Ammon's horn (tissue), 1 donor: Measurements from ENCODE around the gene SLC37A1.
A peak's percentile ranks its signal among the peaks of the same experiment; 100 is the strongest.
"Not testable (repeated sequence)": the region's sequence is repeated elsewhere in the genome, so short reads cannot be mapped to it uniquely, and the experiment has no call there.

Experiments used
- DNase-seq: peaks from one replicate; pipeline ENCODE4 v3.0.0-alpha.2; 2016; ENCODE audit warnings: low spot score

The SLC37A1 gene

DNA sequence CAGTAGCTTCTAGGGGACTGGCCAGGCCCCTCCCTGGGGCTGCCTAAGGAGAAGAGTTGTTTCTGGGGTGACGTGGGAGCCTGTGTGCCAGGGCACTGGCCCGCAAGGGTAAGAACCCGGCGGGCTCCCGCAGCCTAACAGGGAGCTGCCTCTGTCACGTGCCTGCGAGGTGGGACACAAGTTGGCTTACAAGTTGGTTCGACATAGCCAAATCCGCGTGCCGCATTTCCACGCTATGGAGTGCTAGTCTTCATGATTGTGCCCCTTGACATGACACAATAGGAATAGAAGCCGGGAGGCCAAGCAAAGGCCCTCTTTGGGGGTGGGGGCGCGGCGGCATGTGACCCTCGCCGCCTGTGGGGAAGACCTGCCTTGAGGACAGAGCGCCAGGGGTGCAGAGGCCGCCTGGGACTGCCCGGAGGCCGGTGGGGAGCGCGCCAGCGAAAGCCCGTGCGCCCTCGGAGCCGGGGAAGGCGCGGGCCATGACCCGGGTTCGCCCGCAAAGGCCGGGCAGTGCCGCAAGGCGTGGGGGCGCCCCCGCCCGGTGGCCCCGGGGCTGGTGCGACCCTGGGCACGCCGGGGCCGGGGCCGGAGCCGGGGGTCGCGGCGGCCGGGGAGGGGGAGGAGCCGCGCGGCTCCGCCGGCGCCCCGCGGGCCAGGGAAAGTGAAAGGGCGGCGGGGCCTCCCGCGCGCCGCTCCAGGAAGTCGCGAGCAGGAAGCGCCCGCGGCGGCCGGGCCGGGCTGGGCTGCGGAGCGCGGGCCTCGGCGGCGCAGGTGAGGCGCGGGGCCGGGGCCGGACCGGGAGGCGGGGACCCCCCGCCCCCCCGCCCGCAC lies at the start of gene SLC37A1:
TSS of gene SLC37A1 (plus strand) at position 702 of the 834 bp plus-strand sequence. CDS start 4,603 bp downstream, outside the sequence.
- no peak for DNase-seq

DNA sequence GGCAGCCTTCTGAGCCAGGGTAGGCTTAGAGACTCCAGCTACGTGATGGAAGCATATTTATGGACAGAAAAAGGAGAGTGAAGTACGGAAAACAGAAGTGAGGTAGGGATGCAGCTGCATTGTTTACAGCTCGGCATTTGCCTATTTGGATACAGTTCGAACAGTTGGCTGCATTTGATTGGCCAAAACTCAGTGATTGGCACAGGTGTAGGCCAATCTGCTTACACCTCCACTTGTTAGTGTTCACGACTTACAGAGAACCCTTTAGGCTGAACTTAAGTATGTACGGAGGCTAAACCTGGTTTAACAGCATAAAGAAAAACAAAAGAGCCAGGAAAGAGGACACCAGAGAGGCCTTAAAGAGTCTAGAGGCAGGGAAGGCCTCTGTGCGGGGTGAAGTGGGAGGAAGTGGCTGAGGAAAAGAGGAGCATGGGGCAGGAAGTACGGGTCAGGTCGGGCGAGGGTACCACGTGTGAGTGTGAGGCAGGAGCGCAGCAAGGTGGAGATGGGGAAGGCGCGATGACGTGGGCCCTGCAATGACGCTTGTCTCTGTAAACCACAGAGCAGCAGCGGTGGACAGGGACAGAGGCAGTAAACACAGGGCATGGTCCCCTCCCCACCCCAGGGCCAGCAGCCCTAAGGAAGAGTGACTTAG lies 49.7 kb upstream of the SLC37A1 start:
- peak; percentile 74 for DNase-seq

DNA sequence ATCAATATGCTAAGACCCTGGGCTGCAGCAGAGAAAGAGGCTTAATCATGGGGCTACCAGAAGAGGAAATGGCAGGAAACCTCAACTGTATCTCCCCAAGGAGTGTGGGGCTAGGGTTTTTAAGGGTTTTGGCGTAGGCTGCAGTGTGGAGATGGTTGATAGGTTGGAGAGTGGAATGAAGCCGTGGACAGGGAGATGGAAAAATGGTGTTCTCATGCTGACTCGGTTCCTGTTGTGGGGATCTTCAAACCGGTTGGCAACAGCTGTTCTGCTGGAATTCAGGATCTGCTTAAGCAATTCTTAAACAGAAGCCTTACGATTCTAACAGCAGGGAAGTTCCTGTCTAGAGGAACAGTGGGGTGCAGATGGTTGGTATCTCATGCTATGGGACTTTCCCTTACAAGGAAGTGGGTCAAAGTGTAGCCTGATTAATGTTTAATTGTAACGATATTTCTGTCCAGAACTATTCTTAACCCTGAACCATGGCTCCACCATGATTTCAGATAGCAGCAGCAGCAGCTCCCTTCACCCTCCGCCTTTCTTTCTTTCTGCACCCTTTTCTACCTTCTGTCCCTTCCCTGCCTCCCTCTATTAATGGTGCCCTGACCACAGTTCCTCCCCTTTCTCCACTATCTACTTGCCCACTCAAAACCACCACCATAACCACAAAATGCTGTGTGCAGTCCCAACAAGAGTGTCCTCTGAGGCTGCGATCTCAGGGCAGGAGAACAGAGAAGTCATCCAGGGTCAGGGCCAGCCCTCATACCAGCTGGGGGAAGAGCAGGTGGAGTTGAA lies 48.4 kb upstream of the SLC37A1 start:
- DNase-seq, result peak; percentile 29

DNA sequence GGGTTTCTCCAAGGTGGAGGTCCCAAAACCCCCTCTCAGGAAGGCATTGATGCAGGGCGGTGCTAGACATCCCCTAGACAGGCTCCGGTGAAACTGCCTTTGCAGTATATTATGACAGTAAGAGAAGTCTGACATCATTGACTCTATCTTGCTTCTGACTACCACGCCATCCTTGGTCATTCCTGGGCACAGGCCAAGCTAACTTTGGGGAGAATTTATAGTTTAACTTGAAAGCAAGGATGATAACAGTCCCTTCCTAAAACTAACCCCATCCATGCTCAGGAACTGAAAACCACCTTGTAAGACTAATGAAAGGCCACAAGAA lies 47.9 kb upstream of the SLC37A1 start:
- DNase-seq, result no peak

DNA sequence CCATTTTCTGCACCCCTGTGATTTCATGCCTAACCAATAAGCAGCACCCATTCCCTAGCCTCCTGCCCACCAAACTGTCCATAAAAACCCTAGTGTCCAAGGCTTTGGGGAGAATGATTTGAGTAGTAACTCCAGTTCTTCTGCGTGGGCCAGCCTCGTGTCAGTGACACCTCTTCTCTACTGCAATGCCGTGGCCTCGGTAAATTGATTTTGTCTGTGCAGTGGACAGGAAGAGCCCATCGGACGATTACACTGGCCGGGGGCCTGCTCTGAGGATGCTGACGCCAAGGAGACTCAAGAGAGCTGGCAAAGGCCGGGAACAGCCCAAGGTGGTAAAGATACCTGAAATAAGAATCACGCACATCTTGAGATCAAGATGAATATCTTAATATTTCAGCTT lies 47.0 kb upstream of the SLC37A1 start:
- no peak for DNase-seq

DNA sequence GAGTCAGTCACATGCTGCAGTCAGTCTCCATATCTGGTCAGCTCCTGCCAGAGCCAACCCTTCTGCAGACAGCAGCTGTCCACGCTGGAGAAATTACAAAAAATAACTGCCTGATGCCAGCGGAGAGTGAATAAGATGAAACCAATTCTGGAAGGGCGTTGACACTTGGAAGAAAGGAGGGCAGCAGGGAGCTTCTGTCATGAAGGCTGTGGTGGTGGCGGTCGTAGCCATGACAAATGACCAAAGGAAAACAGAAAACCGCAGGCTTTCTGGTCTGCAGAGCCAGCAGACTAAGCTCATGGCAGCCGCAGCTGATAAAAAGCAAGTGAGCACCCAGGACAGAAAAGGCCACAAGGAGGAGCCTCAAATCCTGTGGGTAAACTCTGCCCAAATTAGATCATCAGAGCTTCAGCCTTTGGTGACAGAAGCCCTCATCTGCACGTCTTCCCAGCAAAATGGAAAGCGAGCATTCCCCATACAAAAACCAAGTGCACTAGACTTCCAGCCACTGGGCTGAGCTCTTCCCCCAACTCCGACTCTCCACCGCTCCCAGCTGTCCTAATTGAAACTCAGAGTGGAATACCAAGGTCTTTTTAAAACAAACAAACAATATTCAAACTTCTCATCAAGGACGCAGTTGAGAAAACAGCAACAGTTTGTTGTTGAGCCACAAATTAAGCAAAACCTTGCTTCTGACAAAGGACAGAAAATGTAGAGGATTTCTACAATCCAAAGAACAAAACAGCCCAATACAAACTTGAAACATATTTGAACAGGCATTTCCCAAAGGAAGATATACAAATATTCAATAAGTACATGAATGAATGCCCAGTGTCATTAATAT lies 46.3 kb upstream of the SLC37A1 start:
- peak; percentile 29 for DNase-seq

DNA sequence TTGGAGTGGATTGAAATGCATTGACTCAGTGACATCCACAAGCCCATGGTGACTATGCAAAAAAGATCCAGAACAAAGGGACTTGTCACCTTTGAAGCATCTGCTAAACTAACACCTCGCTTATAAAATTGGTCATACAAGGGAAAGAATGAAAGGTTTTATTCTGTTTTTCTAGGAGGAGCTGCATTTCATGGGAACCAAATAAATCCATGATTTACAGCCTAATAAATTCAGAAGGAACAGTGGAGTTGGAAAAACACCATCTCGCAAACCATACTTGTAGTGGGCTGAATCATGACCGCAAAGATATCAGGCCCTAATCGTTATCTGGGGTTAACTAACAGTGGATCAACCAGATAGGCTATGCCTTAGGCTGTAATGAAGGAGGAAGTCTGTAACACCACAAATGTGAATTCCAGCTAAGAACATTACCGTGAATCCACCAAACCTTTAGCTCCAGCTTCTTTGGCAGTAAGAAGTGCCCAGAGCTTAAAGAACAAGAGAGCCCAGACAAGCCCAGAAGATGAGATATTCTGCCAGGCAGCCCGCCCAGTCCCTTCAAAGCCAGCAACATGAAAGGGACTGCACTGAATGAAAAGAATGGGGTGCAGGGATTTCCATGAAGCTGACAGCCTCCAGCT lies 45.0 kb upstream of the SLC37A1 start:
- peak; percentile 29 for DNase-seq

DNA sequence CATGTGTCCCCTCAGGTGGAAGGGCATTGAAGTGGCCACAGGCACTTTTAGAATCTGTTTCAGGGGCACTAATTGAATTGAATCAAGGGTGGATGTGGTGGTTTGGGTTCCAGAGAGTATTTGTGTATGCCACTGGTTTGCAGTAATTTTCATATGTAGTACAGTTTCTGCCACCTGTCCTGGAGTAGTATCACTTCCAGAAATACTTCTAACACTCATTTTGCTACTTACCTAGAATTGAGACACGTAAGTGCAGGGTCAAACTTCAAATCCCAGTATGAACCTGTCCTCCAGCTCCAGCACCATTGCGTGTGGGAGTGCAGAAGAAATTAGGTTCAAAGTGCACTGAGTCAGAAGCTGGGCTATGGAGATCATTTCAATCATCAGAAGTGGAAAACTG lies 44.4 kb upstream of the SLC37A1 start:
- DNase-seq, result no peak

DNA sequence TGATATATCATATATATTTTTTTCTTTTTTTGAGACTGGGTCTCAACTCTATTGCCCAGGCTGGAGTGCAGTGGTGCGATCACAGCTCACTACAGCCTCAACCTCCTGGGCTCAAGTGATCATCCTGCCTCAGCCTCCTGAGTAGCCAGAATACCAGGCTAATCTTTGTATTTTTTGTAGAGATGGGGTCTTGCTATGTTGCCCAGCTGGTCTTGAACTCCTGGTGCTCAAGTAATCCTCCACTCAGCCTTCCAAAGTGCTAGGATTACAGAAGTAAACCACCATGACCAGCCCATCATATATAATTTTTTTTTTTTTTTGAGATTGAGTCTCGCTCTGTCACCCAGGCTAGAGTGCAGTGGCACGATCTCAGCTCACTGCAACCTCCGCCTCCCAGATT lies 43.9 kb upstream of the SLC37A1 start:
- not testable (repeated sequence) for DNase-seq

DNA sequence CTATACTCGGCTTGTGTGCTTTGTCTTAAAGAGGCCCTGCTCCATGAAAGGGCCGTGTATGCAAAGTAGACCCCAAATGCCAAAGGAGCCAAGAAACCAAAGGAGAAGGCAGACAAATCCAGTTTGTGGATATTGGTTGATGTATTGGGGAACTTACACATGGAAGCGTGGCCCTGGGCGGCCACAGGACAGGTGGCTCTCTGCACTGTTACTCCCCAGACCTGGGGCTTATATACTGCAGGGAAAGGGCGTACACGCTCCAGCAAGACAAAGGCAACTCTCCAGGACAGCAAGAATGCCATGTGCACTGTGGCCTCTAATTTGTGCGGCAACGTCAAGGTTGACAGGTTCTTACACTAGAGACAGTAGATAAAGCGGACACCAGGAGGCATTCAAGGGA lies 42.4 kb upstream of the SLC37A1 start:
- no peak for DNase-seq

DNA sequence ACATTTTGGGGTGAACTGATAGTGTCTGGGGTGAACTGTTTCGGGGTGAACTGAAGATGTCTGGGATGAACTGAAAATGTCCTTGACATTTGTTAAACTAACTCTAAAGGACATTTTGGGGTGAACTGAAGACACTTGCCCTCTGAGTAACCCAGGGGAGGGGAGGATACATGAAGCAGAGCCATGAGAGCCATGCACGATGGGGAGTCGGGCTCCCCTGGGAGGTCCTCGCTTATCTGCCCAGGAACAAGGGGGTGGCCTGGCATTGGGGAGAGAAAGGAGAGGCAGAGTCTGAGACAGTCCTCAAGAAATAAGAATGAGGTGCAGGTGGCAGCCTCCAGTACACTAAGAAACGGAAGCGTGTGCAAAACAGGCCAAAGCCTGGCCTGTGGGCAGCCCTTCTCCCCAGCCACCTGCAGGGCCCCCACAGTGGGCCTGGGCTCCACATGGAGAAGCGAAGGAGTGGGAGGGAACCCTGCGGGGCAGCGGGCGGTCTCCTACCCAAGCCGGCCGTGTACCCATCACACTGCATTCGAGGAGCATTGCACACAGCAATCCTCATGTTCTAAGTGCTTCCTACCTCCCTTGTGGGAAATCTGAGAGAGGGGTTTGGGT lies 41.8 kb upstream of the SLC37A1 start:
- DNase-seq, result no peak

DNA sequence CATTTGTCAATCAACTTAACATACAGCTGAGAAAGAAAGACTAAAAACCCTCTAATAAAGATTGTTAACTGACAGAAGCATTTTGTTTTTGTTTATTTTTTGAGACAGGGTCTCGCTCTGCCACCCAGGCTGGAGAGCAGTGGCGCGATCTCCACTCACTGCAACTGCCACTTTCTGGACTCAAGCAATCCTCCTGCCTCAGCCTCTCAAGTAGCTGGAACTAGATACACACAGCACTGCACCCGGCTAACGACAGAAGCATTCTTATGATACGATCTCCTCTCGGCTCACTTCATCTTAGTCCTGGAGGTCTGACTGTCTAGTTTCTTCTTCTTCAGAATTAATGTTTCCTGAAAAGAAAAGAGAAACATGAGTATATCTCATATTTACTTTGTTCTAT lies 41.1 kb upstream of the SLC37A1 start:
- DNase-seq, result no peak

DNA sequence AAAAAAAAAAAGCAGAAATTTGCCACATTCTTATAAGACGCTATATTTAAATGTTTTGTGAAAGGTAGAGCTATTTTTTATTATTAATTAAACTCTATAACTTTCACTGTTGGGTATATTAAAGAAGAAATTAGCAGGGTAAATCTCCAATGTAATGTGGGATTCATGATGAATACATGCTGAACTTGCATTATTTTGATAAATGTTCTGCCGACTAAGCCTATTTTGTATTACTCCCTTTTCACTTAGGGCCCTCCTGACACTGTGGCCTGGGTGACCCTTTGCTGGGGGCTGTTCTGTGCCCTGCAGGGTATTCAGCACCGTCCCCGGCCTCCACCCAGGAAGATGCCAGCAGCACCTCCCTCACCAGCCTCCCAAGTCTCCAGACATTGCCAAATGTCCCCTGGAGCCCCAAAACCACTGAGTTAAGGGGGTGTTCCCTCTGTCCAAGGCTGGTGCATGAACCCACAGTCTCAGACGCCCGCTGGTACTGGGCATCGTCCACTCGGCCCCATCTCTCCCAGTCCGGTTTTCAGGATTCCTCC lies 40.1 kb upstream of the SLC37A1 start:
- no peak for DNase-seq

DNA sequence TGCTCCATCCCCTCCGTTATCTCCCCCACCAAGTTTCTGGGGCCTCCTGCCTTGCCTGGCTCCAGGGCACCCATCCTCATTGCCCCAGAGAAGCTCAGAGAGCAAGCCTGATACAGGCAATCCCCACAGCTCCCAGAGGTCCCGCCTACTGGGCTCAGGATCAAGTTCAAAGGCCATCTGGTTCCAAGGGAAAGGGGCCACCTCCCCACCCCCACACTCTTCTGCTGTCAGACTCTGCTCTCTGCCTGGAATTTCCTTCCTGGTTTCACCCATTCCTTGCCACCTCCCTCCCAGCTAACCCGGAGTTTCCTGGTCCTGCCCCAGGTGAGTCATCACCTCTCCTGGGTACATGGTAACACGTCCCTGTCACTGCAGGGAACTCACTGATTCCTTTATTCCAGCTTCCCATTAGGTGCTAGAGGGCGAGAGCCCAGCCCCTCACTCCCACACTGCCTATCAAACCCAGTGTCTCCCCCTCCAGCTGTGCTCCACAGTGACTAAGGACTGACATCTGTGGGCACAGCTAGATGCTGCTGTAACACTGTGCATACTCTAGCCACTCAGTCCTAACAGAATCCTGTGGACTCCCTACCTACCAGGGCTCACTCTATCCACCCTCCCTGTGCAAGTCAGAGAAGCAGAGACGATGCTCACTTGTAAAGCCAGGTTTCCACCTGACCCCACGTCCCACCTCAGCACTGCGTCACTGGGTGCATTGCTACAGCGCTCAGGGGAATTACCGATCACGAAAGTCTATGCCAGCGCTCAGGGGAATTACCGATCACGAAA lies 39.4 kb upstream of the SLC37A1 start:
- DNase-seq, result no peak

DNA sequence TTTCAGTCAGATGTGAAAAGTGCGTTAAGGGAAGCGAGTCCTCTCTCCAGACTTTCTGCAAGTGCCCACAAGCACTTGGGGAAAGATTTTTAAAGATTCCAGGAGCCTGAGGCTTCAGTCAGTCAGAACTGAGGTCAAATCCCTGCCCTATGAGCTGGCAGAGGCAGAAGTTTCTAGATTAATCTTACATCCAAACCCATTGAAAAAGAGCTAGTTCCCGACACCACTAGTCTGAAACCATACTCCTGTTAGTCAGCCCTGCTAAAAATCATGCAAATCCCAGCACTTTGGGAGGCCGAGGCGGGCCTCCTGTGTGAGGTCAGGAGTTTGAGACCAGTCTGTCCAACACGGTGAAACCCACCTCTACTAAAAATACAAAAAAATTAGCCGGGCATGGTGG lies 38.6 kb upstream of the SLC37A1 start:
- DNase-seq, result no peak

DNA sequence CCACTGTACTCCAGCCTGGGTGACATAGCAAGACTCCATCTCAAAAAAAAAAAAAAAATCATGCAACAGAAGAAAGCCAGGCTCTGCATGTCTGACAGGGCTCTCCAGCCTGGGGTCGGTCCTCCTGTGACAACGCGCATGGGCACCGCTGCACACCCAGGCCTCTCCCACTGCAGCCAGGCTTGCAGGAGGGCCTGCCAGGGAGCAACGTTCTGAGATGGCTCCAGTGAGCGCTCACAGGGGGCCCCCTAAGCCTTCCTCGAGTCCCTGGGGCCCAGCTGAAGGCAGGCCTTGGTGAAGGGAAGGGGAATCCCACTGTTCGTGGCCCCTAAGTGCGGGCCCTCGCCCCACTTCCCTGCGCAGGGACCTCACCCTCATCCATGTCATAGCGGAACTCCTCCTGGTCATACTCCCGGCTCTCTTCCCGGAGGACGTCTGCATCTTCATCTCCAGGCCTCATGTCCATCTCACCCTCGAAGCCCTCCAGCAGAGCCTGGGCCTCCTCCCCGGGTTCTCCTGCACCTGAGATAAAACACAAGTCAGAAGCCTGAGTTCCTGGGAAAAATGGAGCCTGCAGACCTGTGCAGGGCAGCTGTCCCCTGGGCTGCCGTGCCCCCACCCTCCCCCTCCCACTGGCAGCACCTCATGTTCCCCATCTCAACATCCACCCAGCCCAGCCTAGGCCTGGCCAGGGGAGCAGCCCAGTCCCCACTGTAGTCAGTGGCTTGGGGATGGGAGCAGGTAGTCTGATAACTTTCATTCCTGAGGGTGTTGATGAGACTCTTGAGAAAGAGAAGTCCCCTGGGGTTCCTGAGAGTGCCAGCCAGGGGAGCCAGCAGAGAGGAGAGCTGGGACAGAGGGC lies 37.9 kb upstream of the SLC37A1 start:
- no peak for DNase-seq

DNA sequence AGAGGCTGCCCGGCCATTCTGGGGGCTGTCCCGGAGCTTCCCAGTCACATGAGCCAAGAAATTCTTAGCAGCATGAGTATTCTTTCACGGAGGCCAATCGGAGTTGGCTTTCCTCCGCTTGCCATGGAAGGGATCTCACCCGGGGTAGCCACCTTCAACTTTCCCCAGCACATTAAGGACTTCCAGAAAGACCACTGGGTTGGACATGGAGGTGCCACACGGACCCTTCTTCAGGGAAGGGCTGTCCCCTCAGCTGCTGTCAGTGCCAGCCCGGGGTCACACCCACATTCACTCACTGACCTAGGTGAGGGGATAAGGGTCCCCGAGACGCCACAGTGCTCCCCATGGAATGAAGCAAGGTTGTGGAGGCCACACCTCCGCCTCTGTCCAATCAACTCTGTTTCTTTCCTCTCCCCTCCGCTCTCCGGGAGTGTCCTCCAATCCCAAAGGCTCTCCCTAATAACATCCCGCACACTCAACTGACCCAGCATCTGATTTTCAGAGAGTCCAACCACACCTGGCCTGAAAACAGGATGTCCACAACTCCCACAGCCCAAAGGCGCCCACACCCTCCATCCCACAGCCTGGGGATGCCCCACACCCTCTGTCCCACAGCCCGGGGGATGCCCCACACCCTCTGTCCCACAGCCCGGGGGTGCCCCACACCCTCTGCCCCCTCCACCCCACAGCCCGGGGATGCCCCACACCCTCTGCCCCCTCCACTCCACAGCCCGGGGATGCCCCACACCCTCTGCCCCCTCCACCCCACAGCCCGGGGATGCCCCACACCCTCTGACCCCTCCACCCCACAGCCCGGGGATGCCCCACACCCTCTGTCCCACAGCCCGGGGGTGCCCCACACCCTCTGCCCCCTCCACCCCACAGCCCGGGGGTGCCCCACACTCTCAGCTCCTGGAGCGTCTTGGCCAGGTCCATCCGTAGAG lies 37.0 kb upstream of the SLC37A1 start:
- no peak for DNase-seq

DNA sequence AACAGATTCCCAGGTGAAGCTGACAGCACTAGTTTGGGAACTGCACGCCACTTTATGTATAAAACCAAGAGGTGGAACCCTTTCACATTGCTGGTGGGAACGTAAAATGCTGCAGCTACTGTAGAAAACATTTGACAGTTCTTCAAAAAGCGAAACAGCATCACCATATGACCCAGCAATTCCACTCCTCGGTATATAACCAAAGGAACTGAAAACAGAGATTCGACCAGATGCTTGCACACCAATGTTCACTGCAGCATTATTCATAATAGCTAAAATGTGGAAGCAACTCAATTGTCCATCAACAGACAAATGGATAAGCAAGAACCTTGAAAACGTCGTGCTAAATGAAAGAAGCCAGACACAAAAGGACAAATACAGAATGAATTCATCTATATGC lies 35.1 kb upstream of the SLC37A1 start:
- no peak for DNase-seq
